ENCODE results near the gene RNF207. TPM values are rescaled to one million over a fixed set of nuclear protein-coding genes. Genes with fewer than 3 reads are reported as not detected.

Gene RNF207
- total RNA-seq, 1 experiment from 2014 or later = 95.4 TPM

DNA sequence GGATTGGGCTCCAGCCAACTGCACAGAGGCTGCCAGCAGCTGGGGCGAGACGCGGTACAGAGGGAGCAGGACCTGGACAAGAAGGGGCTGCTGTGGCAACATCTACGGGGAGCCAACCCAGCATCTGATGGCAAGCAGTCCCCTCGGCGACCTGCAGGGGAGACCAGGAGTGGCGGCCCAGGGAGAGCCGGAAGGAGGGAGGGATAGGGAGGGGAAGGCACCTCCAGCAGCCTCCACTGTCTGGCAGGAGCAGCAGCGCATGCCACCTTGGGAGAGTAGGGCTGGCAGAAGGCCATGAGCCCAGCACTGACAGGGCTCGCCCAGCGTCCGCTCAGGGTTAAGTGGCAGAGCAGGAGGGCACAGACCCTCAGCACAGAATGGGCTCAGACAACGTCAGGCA, 43.1 kb upstream of the RNF207 start:
- TF ChIP-seq, protein P1, sequence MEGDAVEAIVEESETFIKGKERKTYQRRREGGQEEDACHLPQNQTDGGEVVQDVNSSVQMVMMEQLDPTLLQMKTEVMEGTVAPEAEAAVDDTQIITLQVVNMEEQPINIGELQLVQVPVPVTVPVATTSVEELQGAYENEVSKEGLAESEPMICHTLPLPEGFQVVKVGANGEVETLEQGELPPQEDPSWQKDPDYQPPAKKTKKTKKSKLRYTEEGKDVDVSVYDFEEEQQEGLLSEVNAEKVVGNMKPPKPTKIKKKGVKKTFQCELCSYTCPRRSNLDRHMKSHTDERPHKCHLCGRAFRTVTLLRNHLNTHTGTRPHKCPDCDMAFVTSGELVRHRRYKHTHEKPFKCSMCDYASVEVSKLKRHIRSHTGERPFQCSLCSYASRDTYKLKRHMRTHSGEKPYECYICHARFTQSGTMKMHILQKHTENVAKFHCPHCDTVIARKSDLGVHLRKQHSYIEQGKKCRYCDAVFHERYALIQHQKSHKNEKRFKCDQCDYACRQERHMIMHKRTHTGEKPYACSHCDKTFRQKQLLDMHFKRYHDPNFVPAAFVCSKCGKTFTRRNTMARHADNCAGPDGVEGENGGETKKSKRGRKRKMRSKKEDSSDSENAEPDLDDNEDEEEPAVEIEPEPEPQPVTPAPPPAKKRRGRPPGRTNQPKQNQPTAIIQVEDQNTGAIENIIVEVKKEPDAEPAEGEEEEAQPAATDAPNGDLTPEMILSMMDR (conservative IDR thresholded peaks at IDR 0.05; ENCODE audit: low read depth, low read length) = peak; percentile 27; the same call in 1 of the 2 replicates
- TF ChIP-seq EZH2phosphoT487 (IDR thresholded peaks at IDR 0.05; ENCODE audit: borderline replicate concordance, low read length) = no peak
- Histone ChIP-seq H3K4me2 (ENCODE audit: low read length) (no peak overlapping the region), H3K4me3 (ENCODE audit: low read length) (no peak overlapping the region), H3K9me2 (replicated peaks; ENCODE audit: low read length) (no peaks in the 10 kb centered on the region), H3K9ac (ENCODE audit: low read length) (no peak overlapping the region), H4K20me1 (ENCODE audit: low read length) (no peaks in the 10 kb centered on the region), H3K79me2 (ENCODE audit: low read length) (no peaks in the 10 kb centered on the region), H3F3A (ENCODE audit: low read length, unreplicated experiment) (peaks cover 6% of the 10 kb centered on the region), H3K9me3 (ENCODE audit: low read length) (no peaks in the 10 kb centered on the region), H3K4me1 (ENCODE audit: insufficient read depth, low read length) (peaks cover 7% of the 10 kb centered on the region), H3K27ac (ENCODE audit: low read length) (no peak overlapping the region), H2AFZ (ENCODE audit: low read length) (no peak overlapping the region), H3K36me3 (ENCODE audit: low read depth, low read length) (no peaks in the 10 kb centered on the region), H3K27me3 (ENCODE audit: low read length) (no peaks in the 10 kb centered on the region)
- BruUV-seq (replicated peaks) = no TSS peak
- ATAC-seq (no peak), DNase-seq (no peak)
- ChIA-PET CTCF (no interaction called here), POLR2A (ENCODE audit: unreplicated experiment) (no interaction called here)
- intact Hi-C loops (cut with micrococcal nuclease) = no loop called here

- TF ChIP-seq EZH2phosphoT487 (IDR thresholded peaks at IDR 0.05; ENCODE audit: borderline replicate concordance, low read length) = no peak
- TF ChIP-seq, protein P1 (conservative IDR thresholded peaks at IDR 0.05; ENCODE audit: low read depth, low read length) = no peak
- no peak for TF ChIP-seq EZH2 (IDR thresholded peaks at IDR 0.05; ENCODE audit: low read length, unreplicated experiment)
- H3K9me3 ChIP-seq (ENCODE audit: low read length) = no peaks in the 10 kb centered on the region
- H3K9ac ChIP-seq (ENCODE audit: low read length) = no peak overlapping the region
- ChIA-PET POLR2A (ENCODE audit: unreplicated experiment) (no interaction called here), CTCF (no interaction called here)
- peaks cover 2% of the 10 kb centered on the region for H3K4me1 ChIP-seq (ENCODE audit: insufficient read depth, low read length)
- H4K20me1 ChIP-seq (ENCODE audit: low read length) = no peaks in the 10 kb centered on the region
- BruUV-seq (replicated peaks) = no TSS peak
- intact Hi-C loops (cut with micrococcal nuclease) = no loop called here
- H3K79me2 ChIP-seq (ENCODE audit: low read length) = no peaks in the 10 kb centered on the region
- H3K9me2 ChIP-seq (replicated peaks; ENCODE audit: low read length) = no peaks in the 10 kb centered on the region
- ATAC-seq (no peak), DNase-seq (no peak)
- no peak overlapping the region for H3K27ac ChIP-seq (ENCODE audit: low read length)
- no peak overlapping the region for H2AFZ ChIP-seq (ENCODE audit: low read length)
- peaks cover under 1% of the 10 kb centered on the region for H3F3A ChIP-seq (ENCODE audit: low read length, unreplicated experiment)
- no peak overlapping the region for H3K4me2 ChIP-seq (ENCODE audit: low read length)
- no peaks in the 10 kb centered on the region for H3K36me3 ChIP-seq (ENCODE audit: low read depth, low read length)
- no peaks in the 10 kb centered on the region for H3K27me3 ChIP-seq (ENCODE audit: low read length)
- no peak overlapping the region for H3K4me3 ChIP-seq (ENCODE audit: low read length)
These were observed 42.5 kb upstream of the RNF207 start for GRCh38 chr1:6163191-6163972.

- H3K27me3 ChIP-seq (ENCODE audit: low read length) = no peaks in the 10 kb centered on the region
- H3K4me2 ChIP-seq (ENCODE audit: low read length) = no peak overlapping the region
- H3K4me1 ChIP-seq (ENCODE audit: insufficient read depth, low read length) = no peaks in the 10 kb centered on the region
- ChIA-PET POLR2A (ENCODE audit: unreplicated experiment) (no interaction called here), CTCF (no interaction called here)
- no peak overlapping the region for H3K27ac ChIP-seq (ENCODE audit: low read length)
- no peaks in the 10 kb centered on the region for H3K79me2 ChIP-seq (ENCODE audit: low read length)
- no peaks in the 10 kb centered on the region for H3K9me2 ChIP-seq (replicated peaks; ENCODE audit: low read length)
- no peak overlapping the region for H2AFZ ChIP-seq (ENCODE audit: low read length)
- no peaks in the 10 kb centered on the region for H3K9me3 ChIP-seq (ENCODE audit: low read length)
- no TSS peak for BruUV-seq (replicated peaks)
- H3F3A ChIP-seq (ENCODE audit: low read length, unreplicated experiment) = no peaks in the 10 kb centered on the region
- no peaks in the 10 kb centered on the region for H3K36me3 ChIP-seq (ENCODE audit: low read depth, low read length)
- intact Hi-C loops (cut with micrococcal nuclease) = no loop called here
- TF ChIP-seq EZH2phosphoT487 (IDR thresholded peaks at IDR 0.05; ENCODE audit: borderline replicate concordance, low read length) = no peak
- TF ChIP-seq EZH2 (IDR thresholded peaks at IDR 0.05; ENCODE audit: low read length, unreplicated experiment) = no peak
- TF ChIP-seq, protein P1 (conservative IDR thresholded peaks at IDR 0.05; ENCODE audit: low read depth, low read length) = no peak
- no peak overlapping the region for H3K4me3 ChIP-seq (ENCODE audit: low read length)
- no peak for ATAC-seq
- H4K20me1 ChIP-seq (ENCODE audit: low read length) = no peaks in the 10 kb centered on the region
- DNase-seq = no peak
- no peak overlapping the region for H3K9ac ChIP-seq (ENCODE audit: low read length)
These were observed 41.8 kb upstream of the RNF207 start for GRCh38 chr1:6163973-6164617.

Data from PC-3 (cell line).